Measurements from ENCODE around the gene SYVN1. TPM values are rescaled to one million over a fixed set of nuclear protein-coding genes. Genes with fewer than 3 reads are reported as not detected.

Gene SYVN1
- total RNA-seq, 1 donor, result 44.7 TPM

DNA sequence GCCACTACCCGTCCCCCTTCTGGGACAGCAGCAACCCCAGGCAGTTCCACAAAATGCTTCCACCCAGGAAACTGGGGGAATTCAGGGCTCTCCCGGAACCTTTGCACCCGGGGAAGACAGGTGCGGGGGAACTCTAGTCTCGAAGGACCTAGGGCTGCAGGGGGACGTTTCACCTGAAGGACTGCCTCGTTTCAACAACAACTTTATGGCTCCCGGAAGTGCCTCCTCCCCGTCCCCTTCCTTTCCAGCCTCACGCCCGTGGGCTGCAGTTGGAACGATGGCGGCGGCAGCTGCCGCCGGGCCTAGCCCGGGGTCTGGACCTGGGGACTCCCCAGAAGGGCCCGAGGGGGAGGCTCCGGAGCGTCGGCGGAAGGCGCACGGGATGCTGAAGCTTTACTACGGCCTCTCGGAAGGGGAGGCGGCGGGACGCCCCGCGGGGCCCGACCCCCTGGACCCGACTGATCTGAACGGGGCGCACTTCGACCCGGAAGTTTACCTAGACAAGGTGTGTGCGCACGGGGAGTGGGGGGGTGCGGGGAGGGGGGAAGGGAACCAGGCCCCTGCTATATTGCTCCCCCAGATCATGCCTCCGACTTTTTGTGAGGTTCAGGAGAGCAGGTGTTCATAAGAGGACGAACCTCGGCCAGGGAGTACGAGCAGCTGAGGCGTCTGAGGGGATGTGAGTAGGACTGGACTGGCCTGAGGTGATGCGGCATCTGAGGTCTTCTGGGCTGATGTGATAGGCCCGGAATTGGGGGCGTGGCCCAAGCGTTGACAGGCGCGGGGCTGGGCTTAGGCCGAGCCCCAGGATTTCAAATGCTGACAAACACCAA lies 38.1 kb downstream of the SYVN1 start, which contains the start of gene VPS51:
VPS51 (plus strand) TSS at position 241 of the 833 bp plus-strand sequence; CDS start at position 278, 37 bp downstream.
- peak; percentile 72 to 93 (median 89) for DNase-seq (ENCODE audit: low read depth in 2 of 3, low spot score in 2 of 3)

- DNase-seq (ENCODE audit: low read depth in 2 of 3, low spot score in 2 of 3), result no peak
These were observed 38.9 kb downstream of the SYVN1 start for GRCh38 chr11:65095427-65095826.

- DNase-seq (ENCODE audit: low read depth in 2 of 3, low spot score in 2 of 3), result no peak
These were observed 43.7 kb downstream of the SYVN1 start for GRCh38 chr11:65090628-65091027.

- DNase-seq (ENCODE audit: low read depth in 2 of 3, low spot score in 2 of 3), result no peak
These were observed 44.7 kb downstream of the SYVN1 start for GRCh38 chr11:65089621-65090020.

DNA sequence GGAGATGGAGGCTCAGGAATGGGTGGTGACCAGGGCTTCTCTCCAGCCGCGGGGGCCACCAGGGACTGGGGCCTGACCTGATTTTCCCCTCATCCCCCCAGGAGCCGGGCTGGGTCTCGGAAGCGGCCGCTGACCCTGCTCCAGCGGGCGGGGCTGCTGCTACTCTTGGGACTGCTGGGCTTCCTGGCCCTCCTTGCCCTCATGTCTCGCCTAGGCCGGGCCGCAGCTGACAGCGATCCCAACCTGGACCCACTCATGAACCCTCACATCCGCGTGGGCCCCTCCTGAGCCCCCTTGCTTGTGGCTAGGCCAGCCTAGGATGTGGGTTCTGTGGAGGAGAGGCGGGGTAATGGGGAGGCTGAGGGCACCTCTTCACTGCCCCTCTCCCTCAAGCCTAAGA lies 46.5 kb downstream of the SYVN1 start:
- no peak for DNase-seq (ENCODE audit: low read depth in 2 of 3, low spot score in 2 of 3)

GRCh38 chr11:65087216-65087615 lies 47.1 kb downstream of the SYVN1 start:
- DNase-seq (ENCODE audit: low read depth in 2 of 3, low spot score in 2 of 3), result no peak

GRCh38 chr11:65086809-65087208 lies 47.5 kb downstream of the SYVN1 start:
- DNase-seq (ENCODE audit: low read depth in 2 of 3, low spot score in 2 of 3), result no peak

DNA sequence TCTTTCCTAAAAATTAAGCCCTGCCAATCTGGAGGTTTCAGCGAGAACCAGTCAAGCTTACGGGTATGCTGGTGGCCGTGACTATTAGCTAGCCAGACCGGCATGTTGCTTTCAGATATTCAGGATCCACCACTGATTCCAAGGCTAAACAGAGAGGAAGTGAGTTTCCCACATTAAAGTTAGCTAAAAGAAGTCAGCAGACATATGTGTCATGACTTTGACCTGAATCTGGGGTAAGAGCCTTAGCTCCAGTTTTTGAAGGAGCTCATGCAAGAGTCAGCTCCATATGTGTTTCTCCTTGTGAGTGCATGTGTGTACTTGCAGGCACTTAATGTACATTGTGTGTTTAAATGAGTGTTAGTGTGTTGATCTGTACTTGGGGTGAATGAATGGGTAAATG lies 48.9 kb downstream of the SYVN1 start:
- no peak for DNase-seq (ENCODE audit: low read depth in 2 of 3, low spot score in 2 of 3)

DNA sequence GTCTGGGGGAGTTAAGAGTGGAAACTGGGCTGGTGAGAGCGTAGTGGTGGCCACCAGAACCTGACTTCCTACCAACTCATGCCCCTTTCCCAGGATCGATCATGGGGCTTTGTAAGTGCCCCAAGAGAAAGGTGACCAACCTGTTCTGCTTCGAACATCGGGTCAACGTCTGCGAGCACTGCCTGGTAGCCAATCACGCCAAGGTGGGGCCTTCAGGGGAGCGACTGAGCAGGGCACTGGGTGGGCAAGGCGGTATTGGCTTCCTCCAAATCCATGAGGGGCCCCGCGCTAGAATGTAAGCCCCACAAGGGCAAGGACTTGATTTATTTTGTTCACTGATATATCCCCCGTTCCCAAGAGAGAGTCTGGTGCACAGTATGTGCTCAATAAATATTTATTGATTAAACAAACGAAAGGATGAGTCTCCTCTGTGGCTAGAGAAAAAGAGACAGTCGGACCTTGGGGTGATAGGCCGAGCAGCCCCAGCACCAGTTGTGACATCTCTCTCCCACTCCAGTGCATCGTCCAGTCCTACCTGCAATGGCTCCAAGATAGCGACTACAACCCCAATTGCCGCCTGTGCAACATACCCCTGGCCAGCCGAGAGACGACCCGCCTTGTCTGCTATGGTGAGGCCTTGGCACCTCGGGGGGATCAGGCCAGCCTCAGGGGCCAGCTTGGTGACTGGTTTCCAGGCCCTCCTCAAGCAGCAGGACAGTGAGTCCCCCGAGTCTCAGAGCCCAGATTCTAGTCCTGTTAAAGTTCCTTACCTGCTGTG lies 49.5 kb downstream of the SYVN1 start:
- DNase-seq (ENCODE audit: low read depth in 2 of 3, low spot score in 2 of 3), result no peak

- peak; percentile 93 to 96 (median 93) for DNase-seq (ENCODE audit: low read depth in 2 of 3, low spot score in 2 of 3)
These were observed 50.3 kb downstream of the SYVN1 start, which contains the start of the genes CDCA5 and ZFPL1 for GRCh38 chr11:65083834-65084597. Gene CDCA5, minus strand, starts transcription at chr11:65084040. Its CDS starts 62 bp downstream, at chr11:65083978. Gene ZFPL1, plus strand, starts transcription at chr11:65084222. Its CDS starts 477 bp downstream, at chr11:65084699.

GRCh38 chr11:65083134-65083833 lies 51.0 kb downstream of the SYVN1 start:
- DNase-seq (ENCODE audit: low read depth in 2 of 3, low spot score in 2 of 3), result no peak

- no peak for DNase-seq (ENCODE audit: low read depth in 2 of 3, low spot score in 2 of 3)
These were observed 55.5 kb downstream of the SYVN1 start for GRCh38 chr11:65078786-65079342.

DNA sequence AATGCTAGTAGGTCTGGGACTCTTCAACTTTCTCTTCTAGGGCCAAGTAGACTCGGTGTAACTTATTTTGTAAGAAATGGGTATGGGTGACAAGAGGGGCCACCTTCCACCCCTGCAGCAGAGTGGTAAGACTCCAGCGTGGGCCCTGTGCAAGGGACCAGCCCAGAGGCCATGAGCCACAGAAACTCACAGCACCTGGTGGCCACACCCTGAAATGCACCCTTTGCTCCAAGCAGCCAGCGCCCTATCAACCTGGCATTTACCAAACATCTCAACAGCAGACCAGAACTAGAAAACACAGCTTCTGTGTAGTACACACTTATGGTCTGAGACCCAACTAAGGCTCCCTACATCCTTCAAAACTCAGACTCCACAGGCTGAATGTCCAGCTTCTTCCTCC lies 56.2 kb downstream of the SYVN1 start:
- DNase-seq (ENCODE audit: low read depth in 2 of 3, low spot score in 2 of 3), result peak; percentile 44 to 82 (median 66)

- no peak for DNase-seq (ENCODE audit: low read depth in 2 of 3, low spot score in 2 of 3)
These were observed 56.9 kb downstream of the SYVN1 start for GRCh38 chr11:65077451-65077850.

Small RNA genes within 50 kb of the gene (small RNA-seq; reads per million reads assigned to genes)
- gene HIGD1AP10, result not detected
- gene PDCL2P2, result not detected
- gene RNU2-23P, result 13.6 reads per million, percentile 93 among the genes with 10 or more reads in this experiment

Other genes starting within 250 kb of the SYVN1 start
- 29.9 TPM for gene ATG2A, start 217.3 kb downstream of the SYVN1 start, total RNA-seq
- 5.9 TPM for gene PPP2R5B, start 209.8 kb downstream of the SYVN1 start, total RNA-seq
- gene GPHA2, start 198.6 kb downstream of the SYVN1 start, total RNA-seq, result not detected
- gene MAJIN, start 162.4 kb downstream of the SYVN1 start, total RNA-seq, result not detected
- gene BATF2, start 137.5 kb downstream of the SYVN1 start, total RNA-seq, result 0.81 TPM
- 171 TPM for gene ARL2, start 120.4 kb downstream of the SYVN1 start, total RNA-seq
- 25.9 TPM for gene SNX15, start 107.1 kb downstream of the SYVN1 start, total RNA-seq
- gene SAC3D1, start 93.3 kb downstream of the SYVN1 start, total RNA-seq, result 12.4 TPM
- gene NAALADL1, start 76.0 kb downstream of the SYVN1 start, total RNA-seq, result 94.5 TPM
- gene CDCA5, start 50.5 kb downstream of the SYVN1 start, total RNA-seq, result 5.1 TPM
- gene ZFPL1, start 50.3 kb downstream of the SYVN1 start, total RNA-seq, result 60.6 TPM
- 657 TPM for gene VPS51, start 38.3 kb downstream of the SYVN1 start, total RNA-seq
- 46.6 TPM for gene TM7SF2, start 22.6 kb downstream of the SYVN1 start, total RNA-seq
- 11.0 TPM for gene ZNHIT2, start 16.8 kb downstream of the SYVN1 start, total RNA-seq
- gene FAU, start 12.4 kb downstream of the SYVN1 start, total RNA-seq, result 655 TPM
- gene MRPL49, start 12.2 kb downstream of the SYVN1 start, total RNA-seq, result 53.9 TPM
- gene SPDYC, start 35.7 kb upstream of the SYVN1 start, total RNA-seq, result not detected
- gene CAPN1, start 47.4 kb upstream of the SYVN1 start, total RNA-seq, result 160 TPM
- 18.9 TPM for gene POLA2, start 127.4 kb upstream of the SYVN1 start, total RNA-seq
- 0.81 TPM for gene CDC42EP2, start 180.3 kb upstream of the SYVN1 start, total RNA-seq
- gene DPF2, start 199.3 kb upstream of the SYVN1 start, total RNA-seq, result 65.2 TPM
- gene TIGD3, start 220.2 kb upstream of the SYVN1 start, total RNA-seq, result 4.8 TPM
- 7.0 TPM for gene SLC25A45, start 248.1 kb upstream of the SYVN1 start, total RNA-seq

Data from hematopoietic multipotent progenitor cell (in vitro differentiated cells).